Suprapubic skin (tissue), 4 donors: ENCODE measurements around the gene GANC. TPM values are rescaled to one million over a fixed set of nuclear protein-coding genes. Genes with fewer than 3 reads are reported as not detected.

Experiments used
- DNase-seq, 2 donors: peaks; one replicate each; pipeline ENCODE4 v3.0.0-alpha.2; 2019; ENCODE audit warnings: low spot score in 2 of 2
- H3K27ac ChIP-seq: fragments of 200-600 bp; sonication (generic); one replicate; pipeline ENCODE4 v1.5.1; 2019
- H3K27me3 ChIP-seq: fragments of 200-600 bp; sonication (generic); one replicate; pipeline ENCODE4 v1.5.1; 2019
- H3K36me3 ChIP-seq: fragments of 200-600 bp; sonication (generic); one replicate; pipeline ENCODE4 v1.5.1; 2019
- H3K4me1 ChIP-seq: fragments of 200-600 bp; sonication (generic); one replicate; pipeline ENCODE4 v1.5.1; 2019
- H3K4me3 ChIP-seq: fragments of 200-600 bp; sonication (generic); one replicate; pipeline ENCODE4 v1.5.1; 2019; ENCODE audit warnings: mild to moderate bottlenecking
- H3K9me3 ChIP-seq: fragments of 200-600 bp; sonication (generic); one replicate; pipeline ENCODE4 v1.5.1; 2019
- EP300 ChIP-seq: sonication (generic); formaldehyde crosslinking; IDR thresholded peaks from one replicate; pipeline ENCODE4 v1.6.1; 2017; ENCODE audit warnings: antibody characterized with exemption
- POLR2A ChIP-seq, 2 donors: fragments of 450-650 bp; IDR thresholded peaks; one replicate each; pipeline ENCODE4 v1.6.1; 2017; ENCODE audit warnings: antibody characterized with exemption in 2 of 2, mild to moderate bottlenecking in 2 of 2, moderate library complexity in 2 of 2
- POLR2AphosphoS5 ChIP-seq, 3 donors: sonication (generic); formaldehyde crosslinking; IDR thresholded peaks; one replicate each; pipeline ENCODE4 v1.6.1; 2017; ENCODE audit warnings: antibody characterized with exemption in 3 of 3
- WGBS: methylation state at CpG from one replicate; pipeline ENCODE4 v1.1.5; 2018; 5-methylcytosine and 5-hydroxymethylcytosine counted together
- total RNA-seq, 4 donors: library from RNA; depleted of rRNA; stranded (reverse); fragments of >200 nt; gene quantifications; one replicate each; pipeline ENCODE4 v1.1.0, GENCODE V29; 2016
- TF ChIP-seq, protein P1 (sequence below), 2 donors: fragments of 200-600 bp in 1 of 2; fragments of 450-650 bp in 1 of 2; sonication (generic) in 1 of 2; IDR thresholded peaks; one replicate each; pipeline ENCODE4 v1.5.1; 2016 to 2019; ENCODE audit warnings: antibody characterized with exemption in 2 of 2, mild to moderate bottlenecking in 1 of 2, moderate library complexity in 1 of 2

GANC gene
- total RNA-seq, 4 donors from 2014 or later, result 23.0 to 47.7 (median 30.4) TPM

DNA sequence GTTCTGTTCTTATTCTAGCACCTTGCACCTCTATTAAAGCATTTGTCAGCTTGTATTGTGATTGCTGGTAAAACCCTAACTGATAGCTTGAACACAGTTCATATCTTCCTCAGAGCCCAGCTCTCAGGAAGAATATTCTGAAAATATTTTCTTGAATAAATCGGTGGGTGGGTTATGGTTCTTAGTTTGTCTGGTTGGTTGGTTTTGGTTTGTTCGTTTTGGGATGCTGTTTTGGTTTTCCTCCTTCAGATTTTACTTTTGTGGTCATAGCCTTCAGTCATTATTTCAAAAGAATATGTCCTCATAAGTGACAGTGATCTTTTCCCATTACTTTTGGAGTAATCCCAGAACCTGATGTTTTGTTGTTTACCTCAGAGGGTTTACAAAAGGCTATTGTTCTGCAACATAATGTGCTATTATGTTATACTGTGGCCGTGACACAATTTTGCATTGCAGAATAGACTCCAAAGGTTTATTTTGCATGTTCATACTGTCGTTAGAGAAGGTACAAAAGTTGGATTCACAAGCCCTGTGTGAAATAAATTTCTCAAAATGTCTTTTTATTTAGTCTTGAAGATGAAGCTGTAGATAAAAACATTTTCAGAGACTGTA is 2.9 kb downstream of the GANC start:
- Histone ChIP-seq H3K4me1 (peaks cover 36% of the 10 kb centered on the region), H3K27ac (peak overlapping the region; percentile 100), H3K27me3 (no peaks in the 10 kb centered on the region), H3K4me3 (peak overlapping the region; percentile 80), H3K9me3 (no peaks in the 10 kb centered on the region), H3K36me3 (peaks cover 21% of the 10 kb centered on the region)
- WGBS, result 33% methylated on average over 4 of the region's 4 CpGs
- no peak for DNase-seq
- TF ChIP-seq, protein P1, sequence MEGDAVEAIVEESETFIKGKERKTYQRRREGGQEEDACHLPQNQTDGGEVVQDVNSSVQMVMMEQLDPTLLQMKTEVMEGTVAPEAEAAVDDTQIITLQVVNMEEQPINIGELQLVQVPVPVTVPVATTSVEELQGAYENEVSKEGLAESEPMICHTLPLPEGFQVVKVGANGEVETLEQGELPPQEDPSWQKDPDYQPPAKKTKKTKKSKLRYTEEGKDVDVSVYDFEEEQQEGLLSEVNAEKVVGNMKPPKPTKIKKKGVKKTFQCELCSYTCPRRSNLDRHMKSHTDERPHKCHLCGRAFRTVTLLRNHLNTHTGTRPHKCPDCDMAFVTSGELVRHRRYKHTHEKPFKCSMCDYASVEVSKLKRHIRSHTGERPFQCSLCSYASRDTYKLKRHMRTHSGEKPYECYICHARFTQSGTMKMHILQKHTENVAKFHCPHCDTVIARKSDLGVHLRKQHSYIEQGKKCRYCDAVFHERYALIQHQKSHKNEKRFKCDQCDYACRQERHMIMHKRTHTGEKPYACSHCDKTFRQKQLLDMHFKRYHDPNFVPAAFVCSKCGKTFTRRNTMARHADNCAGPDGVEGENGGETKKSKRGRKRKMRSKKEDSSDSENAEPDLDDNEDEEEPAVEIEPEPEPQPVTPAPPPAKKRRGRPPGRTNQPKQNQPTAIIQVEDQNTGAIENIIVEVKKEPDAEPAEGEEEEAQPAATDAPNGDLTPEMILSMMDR (IDR thresholded peaks at IDR 0.05), result no peak
- TF ChIP-seq POLR2AphosphoS5 (IDR thresholded peaks at IDR 0.05) (no peak), EP300 (no peak), POLR2A (IDR thresholded peaks at IDR 0.05) (no peak)

DNA sequence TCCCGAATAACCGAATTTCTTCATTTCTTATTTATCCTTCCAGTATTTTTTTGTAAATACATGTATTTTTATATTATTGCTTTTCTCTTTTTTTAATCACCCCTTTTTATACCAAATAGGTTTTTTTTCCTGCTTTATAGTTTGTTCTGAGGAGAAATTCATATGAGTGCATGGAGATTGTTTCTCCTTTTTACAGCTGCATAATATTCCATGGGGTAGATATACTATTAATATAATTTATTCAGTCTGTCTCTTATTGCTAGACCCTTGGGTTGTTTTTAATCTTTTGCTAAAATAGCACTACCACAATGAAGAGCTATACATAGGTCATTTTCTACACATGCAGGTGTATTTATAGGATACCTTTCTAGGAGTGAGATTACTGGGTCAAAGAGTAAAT is 3.8 kb downstream of the GANC start:
- Histone ChIP-seq H3K27me3 (no peaks in the 10 kb centered on the region), H3K9me3 (no peaks in the 10 kb centered on the region), H3K27ac (no peak overlapping the region), H3K4me3 (no peak overlapping the region), H3K4me1 (peaks cover 28% of the 10 kb centered on the region), H3K36me3 (peaks cover 29% of the 10 kb centered on the region)
- 96% methylated on average over 2 of the region's 2 CpGs for WGBS
- TF ChIP-seq, protein P1 (IDR thresholded peaks at IDR 0.05), result no peak
- TF ChIP-seq EP300 (no peak), POLR2AphosphoS5 (IDR thresholded peaks at IDR 0.05) (no peak), POLR2A (IDR thresholded peaks at IDR 0.05) (no peak)
- no peak for DNase-seq

DNA sequence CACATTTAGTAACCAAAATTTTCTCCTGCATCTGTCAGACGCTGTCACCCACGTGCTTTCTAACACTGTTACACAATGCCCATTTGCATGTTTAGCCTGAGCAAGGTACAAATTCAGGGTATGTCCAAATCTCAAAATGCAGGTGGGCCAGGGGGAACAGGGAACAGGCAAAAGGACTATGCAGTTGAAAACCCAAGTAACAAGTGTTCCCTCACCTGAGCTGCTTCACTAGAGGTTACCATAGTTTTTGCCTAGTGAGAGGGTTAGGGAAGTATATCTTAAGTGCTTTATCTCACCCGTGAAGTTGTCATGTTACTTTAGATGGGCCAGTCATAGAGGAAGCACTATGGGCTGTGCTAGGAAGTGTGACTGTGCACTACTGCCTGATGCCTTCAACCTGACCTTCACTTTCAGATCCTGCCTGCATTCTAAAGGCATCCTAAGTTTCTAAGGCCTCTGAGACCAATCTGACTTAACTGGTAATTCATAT is 6.3 kb downstream of the GANC start:
- DNase-seq, result no peak
- H3K27me3 ChIP-seq, result no peaks in the 10 kb centered on the region
- H3K9me3 ChIP-seq, result no peaks in the 10 kb centered on the region
- peaks cover 52% of the 10 kb centered on the region for H3K36me3 ChIP-seq
- H3K4me1 ChIP-seq, result peaks cover 19% of the 10 kb centered on the region
- H3K27ac ChIP-seq, result no peak overlapping the region
- no peak overlapping the region for H3K4me3 ChIP-seq
- TF ChIP-seq EP300 (no peak), POLR2A (IDR thresholded peaks at IDR 0.05) (no peak), POLR2AphosphoS5 (IDR thresholded peaks at IDR 0.05) (no peak)
- TF ChIP-seq, protein P1 (IDR thresholded peaks at IDR 0.05), result no peak
- WGBS, result 55% methylated on average over 3 of the region's 3 CpGs

DNA sequence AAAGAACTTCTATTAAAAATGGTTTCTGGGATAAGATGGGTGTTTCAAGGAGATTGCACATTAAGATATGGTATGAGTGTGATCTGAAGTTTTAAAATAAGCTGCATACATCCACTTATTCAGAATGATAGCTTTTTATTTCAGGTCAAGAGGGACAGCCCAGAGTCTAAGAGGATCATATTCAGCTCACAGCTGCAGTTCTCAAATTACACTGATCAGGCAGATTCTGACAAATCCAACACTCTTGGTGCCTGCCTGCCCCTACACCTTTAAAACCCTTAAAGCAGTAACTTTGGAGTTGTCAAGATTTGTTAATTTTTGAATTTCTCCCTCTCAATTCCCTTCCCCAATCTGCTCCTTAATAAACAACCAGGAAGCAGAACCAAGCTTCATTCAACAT is 9.3 kb downstream of the GANC start:
- H3K27me3 ChIP-seq, result no peaks in the 10 kb centered on the region
- no peaks in the 10 kb centered on the region for H3K9me3 ChIP-seq
- DNase-seq, result no peak
- no peaks in the 10 kb centered on the region for H3K4me1 ChIP-seq
- H3K27ac ChIP-seq, result no peak overlapping the region
- TF ChIP-seq, protein P1 (IDR thresholded peaks at IDR 0.05), result no peak
- TF ChIP-seq EP300 (no peak), POLR2AphosphoS5 (IDR thresholded peaks at IDR 0.05) (no peak), POLR2A (IDR thresholded peaks at IDR 0.05) (no peak)
- H3K36me3 ChIP-seq, result peaks cover 62% of the 10 kb centered on the region
- no peak overlapping the region for H3K4me3 ChIP-seq

DNA sequence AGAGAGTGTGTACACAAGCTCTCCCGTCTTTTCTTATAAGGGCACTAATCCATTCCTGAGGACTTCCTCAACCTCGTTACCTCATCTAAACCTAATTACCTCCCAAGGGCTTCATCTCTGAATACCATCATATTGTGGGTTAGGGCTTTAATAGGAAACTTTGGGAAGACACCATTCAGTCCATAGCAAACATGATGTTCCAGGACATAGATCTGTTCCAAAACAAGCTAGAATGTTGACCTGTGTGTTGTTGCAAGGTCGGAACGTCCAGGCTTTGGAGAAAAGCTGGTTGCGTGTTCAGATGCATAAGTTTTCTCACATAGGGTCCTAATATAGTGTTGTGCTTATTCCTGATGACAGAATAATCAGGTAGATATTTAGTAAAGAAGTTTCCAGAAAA is 9.9 kb downstream of the GANC start:
- no peak for DNase-seq
- Histone ChIP-seq H3K36me3 (peaks cover 62% of the 10 kb centered on the region), H3K27ac (no peak overlapping the region), H3K4me3 (no peak overlapping the region), H3K4me1 (no peaks in the 10 kb centered on the region), H3K9me3 (no peaks in the 10 kb centered on the region), H3K27me3 (no peaks in the 10 kb centered on the region)
- 74% methylated on average over 5 of the region's 5 CpGs for WGBS
- TF ChIP-seq POLR2A (IDR thresholded peaks at IDR 0.05) (no peak), POLR2AphosphoS5 (IDR thresholded peaks at IDR 0.05) (no peak), EP300 (no peak)
- TF ChIP-seq, protein P1 (IDR thresholded peaks at IDR 0.05), result no peak
